ENCODE data around the gene CD37. TPM values are rescaled to one million over a fixed set of nuclear protein-coding genes. Genes with fewer than 3 reads are reported as not detected.

The CD37 gene
- total and polyA plus RNA-seq, 10 of the 15 experiments (the other 5 are each of a cell fraction or from before 2014, with no cell fraction given): 34.1 to 359 (median 108) TPM

DNA sequence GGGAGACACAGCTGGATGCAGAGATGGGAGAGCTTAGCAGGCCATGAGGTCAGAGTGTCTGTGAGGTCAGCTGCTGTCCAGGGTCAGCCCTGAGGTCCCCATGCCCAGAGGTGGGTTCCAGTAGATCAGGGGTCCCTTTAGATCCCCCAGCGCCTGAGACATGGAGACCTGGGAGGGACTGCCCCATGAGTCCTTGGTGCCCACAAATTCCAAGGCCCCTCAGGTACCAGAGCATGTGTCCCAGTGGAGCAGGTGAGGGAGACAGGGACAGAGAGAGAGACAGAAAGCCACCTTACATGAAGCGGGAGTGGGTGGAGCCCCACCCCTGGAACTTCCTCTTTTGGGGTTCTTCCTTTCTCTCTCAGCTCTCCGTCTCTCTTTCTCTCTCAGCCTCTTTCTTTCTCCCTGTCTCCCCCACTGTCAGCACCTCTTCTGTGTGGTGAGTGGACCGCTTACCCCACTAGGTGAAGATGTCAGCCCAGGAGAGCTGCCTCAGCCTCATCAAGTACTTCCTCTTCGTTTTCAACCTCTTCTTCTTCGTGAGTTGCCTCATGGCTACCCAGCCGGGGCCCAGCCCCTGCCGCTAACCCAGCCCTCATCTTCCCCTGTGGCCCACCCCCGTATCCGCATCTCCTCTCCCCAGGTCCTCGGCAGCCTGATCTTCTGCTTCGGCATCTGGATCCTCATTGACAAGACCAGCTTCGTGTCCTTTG lies at the start of gene CD37 (continued):
- TF ChIP-seq, protein P1, sequence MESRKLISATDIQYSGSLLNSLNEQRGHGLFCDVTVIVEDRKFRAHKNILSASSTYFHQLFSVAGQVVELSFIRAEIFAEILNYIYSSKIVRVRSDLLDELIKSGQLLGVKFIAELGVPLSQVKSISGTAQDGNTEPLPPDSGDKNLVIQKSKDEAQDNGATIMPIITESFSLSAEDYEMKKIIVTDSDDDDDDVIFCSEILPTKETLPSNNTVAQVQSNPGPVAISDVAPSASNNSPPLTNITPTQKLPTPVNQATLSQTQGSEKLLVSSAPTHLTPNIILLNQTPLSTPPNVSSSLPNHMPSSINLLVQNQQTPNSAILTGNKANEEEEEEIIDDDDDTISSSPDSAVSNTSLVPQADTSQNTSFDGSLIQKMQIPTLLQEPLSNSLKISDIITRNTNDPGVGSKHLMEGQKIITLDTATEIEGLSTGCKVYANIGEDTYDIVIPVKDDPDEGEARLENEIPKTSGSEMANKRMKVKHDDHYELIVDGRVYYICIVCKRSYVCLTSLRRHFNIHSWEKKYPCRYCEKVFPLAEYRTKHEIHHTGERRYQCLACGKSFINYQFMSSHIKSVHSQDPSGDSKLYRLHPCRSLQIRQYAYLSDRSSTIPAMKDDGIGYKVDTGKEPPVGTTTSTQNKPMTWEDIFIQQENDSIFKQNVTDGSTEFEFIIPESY (IDR thresholded peaks at IDR 0.05): no peak
- TF ChIP-seq SMAD5 (IDR thresholded peaks at IDR 0.05; ENCODE audit: low read depth): peak; percentile 86; the same call in 1 of the 2 replicates
- TF ChIP-seq NR2C2 (IDR thresholded peaks at IDR 0.05; ENCODE audit: borderline replicate concordance, control insufficient read depth, insufficient read length, low read depth): no peak
- peak; percentile 44 for TF ChIP-seq MYC (IDR thresholded peaks at IDR 0.05; ENCODE audit: insufficient read depth, insufficient read length, insufficient replicate concordance, low read length, severe bottlenecking)
- TF ChIP-seq TCF3 (IDR thresholded peaks at IDR 0.05; ENCODE audit: borderline replicate concordance, insufficient read depth, low read depth, low read length): 0 out of 2 replicates have a peak, but pooled peaks have one; percentile 11
- peak; percentile 83 for TF ChIP-seq GATAD2B (conservative IDR thresholded peaks at IDR 0.05; ENCODE audit: low read depth)
- no peak for TF ChIP-seq CHD4 (IDR thresholded peaks at IDR 0.05)
- no peak for TF ChIP-seq MTA3 (IDR thresholded peaks at IDR 0.05; ENCODE audit: borderline replicate concordance, low read length)
- 0 out of 4 replicates have a peak, but pooled peaks of 1 of the 2 experiments have one; percentile 45 for TF ChIP-seq ETV6 (conservative IDR thresholded peaks at IDR 0.05 in 1 of 2, IDR thresholded peaks at IDR 0.05 in 1 of 2; ENCODE audit: borderline replicate concordance in 1 of 2, low read depth in 1 of 2)
- TF ChIP-seq RUNX3 (IDR thresholded peaks at IDR 0.05; ENCODE audit: low read length): no peak; the same call in none of the 2 replicates
- TF ChIP-seq CBFB (IDR thresholded peaks at IDR 0.05; ENCODE audit: low read depth): peak; percentile 69

Measured in GM12878 (cell line).